ENCODE data around the gene RSPO1.

The RSPO1 gene

GRCh38 chr1:37657620-37658412 is 23.1 kb upstream of the RSPO1 start:
- in situ Hi-C loops (cut with MboI; ENCODE audit: low sequenced_read_pairs), result no loop called here

- in situ Hi-C loops (cut with MboI; ENCODE audit: low sequenced_read_pairs), result no loop called here
Observed at GRCh38 chr1:37656881-37657280, 22.2 kb upstream of the RSPO1 start.

- in situ Hi-C loops (cut with MboI; ENCODE audit: low sequenced_read_pairs), result no loop called here
Observed at GRCh38 chr1:37656026-37656425, 21.3 kb upstream of the RSPO1 start.

- in situ Hi-C loops (cut with MboI; ENCODE audit: low sequenced_read_pairs), result no loop called here
Observed at GRCh38 chr1:37655274-37655673, 20.6 kb upstream of the RSPO1 start.

- in situ Hi-C loops (cut with MboI; ENCODE audit: low sequenced_read_pairs), result no loop called here
Observed at GRCh38 chr1:37653906-37654305, 19.2 kb upstream of the RSPO1 start.

GRCh38 chr1:37652976-37653375 is 18.3 kb upstream of the RSPO1 start:
- in situ Hi-C loops (cut with MboI; ENCODE audit: low sequenced_read_pairs), result no loop called here

GRCh38 chr1:37651803-37652202 is 17.1 kb upstream of the RSPO1 start:
- in situ Hi-C loops (cut with MboI; ENCODE audit: low sequenced_read_pairs), result no loop called here

- in situ Hi-C loops (cut with MboI; ENCODE audit: low sequenced_read_pairs), result no loop called here
Observed at GRCh38 chr1:37650721-37651120, 16.0 kb upstream of the RSPO1 start.

GRCh38 chr1:37650173-37650572 is 15.5 kb upstream of the RSPO1 start:
- in situ Hi-C loops (cut with MboI; ENCODE audit: low sequenced_read_pairs), result no loop called here

- in situ Hi-C loops (cut with MboI; ENCODE audit: low sequenced_read_pairs), result no loop called here
Observed at GRCh38 chr1:37647281-37647680, 12.6 kb upstream of the RSPO1 start.

- in situ Hi-C loops (cut with MboI; ENCODE audit: low sequenced_read_pairs), result no loop called here
Observed at GRCh38 chr1:37641059-37641458, 6.4 kb upstream of the RSPO1 start.

- in situ Hi-C loops (cut with MboI; ENCODE audit: low sequenced_read_pairs), result no loop called here
Observed at GRCh38 chr1:37636435-37636834, 1.7 kb upstream of the RSPO1 start.

GRCh38 chr1:37634992-37635902 is 555 bp upstream of the RSPO1 start:
- in situ Hi-C loops (cut with MboI; ENCODE audit: low sequenced_read_pairs), result no loop called here

- in situ Hi-C loops (cut with MboI; ENCODE audit: low sequenced_read_pairs), result no loop called here
Observed at GRCh38 chr1:37633938-37634243, 801 bp downstream of the RSPO1 start.

- in situ Hi-C loops (cut with MboI; ENCODE audit: low sequenced_read_pairs), result no loop called here
Observed at GRCh38 chr1:37633040-37633937, 1.4 kb downstream of the RSPO1 start.

GRCh38 chr1:37631036-37631435 is 3.7 kb downstream of the RSPO1 start:
- in situ Hi-C loops (cut with MboI; ENCODE audit: low sequenced_read_pairs), result no loop called here

GRCh38 chr1:37630426-37631028 is 4.2 kb downstream of the RSPO1 start:
- in situ Hi-C loops (cut with MboI; ENCODE audit: low sequenced_read_pairs), result no loop called here

- in situ Hi-C loops (cut with MboI; ENCODE audit: low sequenced_read_pairs), result no loop called here
Observed at GRCh38 chr1:37629726-37630425, 4.8 kb downstream of the RSPO1 start.

GRCh38 chr1:37629008-37629407 is 5.7 kb downstream of the RSPO1 start:
- in situ Hi-C loops (cut with MboI; ENCODE audit: low sequenced_read_pairs), result no loop called here

- in situ Hi-C loops (cut with MboI; ENCODE audit: low sequenced_read_pairs), result no loop called here
Observed at GRCh38 chr1:37628026-37628556, 6.6 kb downstream of the RSPO1 start.
